GM12878 (cell line): Measurements from ENCODE around the gene SMAD9.

ENCODE experiments used
- GATAD2B ChIP-seq: fragments of 450-650 bp; conservative IDR thresholded peaks from 2 replicates; pipeline ENCODE4 v1.6.1; 2017; ENCODE audit warnings: low read depth, mild to moderate bottlenecking, moderate library complexity
- NFYB ChIP-seq: IDR thresholded peaks from 2 replicates; pipeline ENCODE4 v1.6.1; 2011; ENCODE audit warnings: low read depth, mild to moderate bottlenecking, low read length, improper control_type of control experiment, moderate library complexity; ENCODE audit not compliant: insufficient read depth
- NR2F1 ChIP-seq: fragments of 450-650 bp; conservative IDR thresholded peaks from 2 replicates; pipeline ENCODE4 v1.6.1; 2017; ENCODE audit warnings: mild to moderate bottlenecking
- RAD51 ChIP-seq: fragments of 450-650 bp; IDR thresholded peaks from 2 replicates; pipeline ENCODE4 v1.6.1; 2016; ENCODE audit warnings: moderate library complexity, mild to moderate bottlenecking, inconsistent platforms
- SRF ChIP-seq, 2 experiments: IDR thresholded peaks; 2 replicates each; pipeline ENCODE4 v1.6.1; 2011; ENCODE audit warnings: low read depth in 2 of 2, low read length in 2 of 2, mild to moderate bottlenecking in 1 of 2, moderate library complexity in 1 of 2
- SUZ12 ChIP-seq: fragments of 200-600 bp; sonication (generic); IDR thresholded peaks from one replicate; pipeline ENCODE4 v1.6.1; 2018; ENCODE audit warnings: antibody characterized with exemption, mild to moderate bottlenecking; ENCODE audit not compliant: unreplicated experiment
- USF2 ChIP-seq: IDR thresholded peaks from 2 replicates; pipeline ENCODE4 v1.6.1; 2011; ENCODE audit warnings: low read depth, low read length, improper control_type of control experiment, borderline replicate concordance
- TF ChIP-seq, protein P1 (sequence below), 3 experiments: IDR thresholded peaks in 2 of 3; conservative IDR thresholded peaks in 1 of 3; 2 replicates each; pipeline ENCODE4 v1.5.1; 2011; ENCODE audit warnings: low read depth in 3 of 3, low read length in 3 of 3, mild to moderate bottlenecking in 3 of 3, control low read depth in 2 of 3, moderate library complexity in 2 of 3, inconsistent platforms in 1 of 3, mixed read lengths in 1 of 3; ENCODE audit not compliant: control insufficient read depth in 2 of 3, insufficient read depth in 1 of 3; ENCODE audit errors: extremely low read depth in 1 of 3
- TF ChIP-seq, protein P2 (sequence below): IDR thresholded peaks from 2 replicates; pipeline ENCODE4 v1.6.1; 2012; ENCODE audit warnings: improper control_type of control experiment, low read depth, low read length; ENCODE audit not compliant: insufficient replicate concordance
- TF ChIP-seq, protein P3 (sequence below): IDR thresholded peaks from 2 replicates; pipeline ENCODE4 v1.6.1; 2012; ENCODE audit warnings: low read depth, low read length, improper control_type of control experiment

GRCh38 chr13:36954542-36954941 is 34.5 kb upstream of the SMAD9 start:
- TF ChIP-seq NFYB (no peak), GATAD2B (no peak), NR2F1 (no peak), RAD51 (no peak), SUZ12 (no peak), SRF (IDR thresholded peaks at IDR 0.05; ENCODE audit: low read depth in 2 of 2, low read length in 2 of 2) (no peak), USF2 (no peak)
- TF ChIP-seq, protein P1, sequence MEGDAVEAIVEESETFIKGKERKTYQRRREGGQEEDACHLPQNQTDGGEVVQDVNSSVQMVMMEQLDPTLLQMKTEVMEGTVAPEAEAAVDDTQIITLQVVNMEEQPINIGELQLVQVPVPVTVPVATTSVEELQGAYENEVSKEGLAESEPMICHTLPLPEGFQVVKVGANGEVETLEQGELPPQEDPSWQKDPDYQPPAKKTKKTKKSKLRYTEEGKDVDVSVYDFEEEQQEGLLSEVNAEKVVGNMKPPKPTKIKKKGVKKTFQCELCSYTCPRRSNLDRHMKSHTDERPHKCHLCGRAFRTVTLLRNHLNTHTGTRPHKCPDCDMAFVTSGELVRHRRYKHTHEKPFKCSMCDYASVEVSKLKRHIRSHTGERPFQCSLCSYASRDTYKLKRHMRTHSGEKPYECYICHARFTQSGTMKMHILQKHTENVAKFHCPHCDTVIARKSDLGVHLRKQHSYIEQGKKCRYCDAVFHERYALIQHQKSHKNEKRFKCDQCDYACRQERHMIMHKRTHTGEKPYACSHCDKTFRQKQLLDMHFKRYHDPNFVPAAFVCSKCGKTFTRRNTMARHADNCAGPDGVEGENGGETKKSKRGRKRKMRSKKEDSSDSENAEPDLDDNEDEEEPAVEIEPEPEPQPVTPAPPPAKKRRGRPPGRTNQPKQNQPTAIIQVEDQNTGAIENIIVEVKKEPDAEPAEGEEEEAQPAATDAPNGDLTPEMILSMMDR (IDR thresholded peaks at IDR 0.05 in 2 of 3, conservative IDR thresholded peaks at IDR 0.05 in 1 of 3; ENCODE audit: control insufficient read depth in 2 of 3, extremely low read depth in 1 of 3, insufficient read depth in 1 of 3, low read depth in 3 of 3, low read length in 3 of 3), result no peak
- TF ChIP-seq, protein P2, sequence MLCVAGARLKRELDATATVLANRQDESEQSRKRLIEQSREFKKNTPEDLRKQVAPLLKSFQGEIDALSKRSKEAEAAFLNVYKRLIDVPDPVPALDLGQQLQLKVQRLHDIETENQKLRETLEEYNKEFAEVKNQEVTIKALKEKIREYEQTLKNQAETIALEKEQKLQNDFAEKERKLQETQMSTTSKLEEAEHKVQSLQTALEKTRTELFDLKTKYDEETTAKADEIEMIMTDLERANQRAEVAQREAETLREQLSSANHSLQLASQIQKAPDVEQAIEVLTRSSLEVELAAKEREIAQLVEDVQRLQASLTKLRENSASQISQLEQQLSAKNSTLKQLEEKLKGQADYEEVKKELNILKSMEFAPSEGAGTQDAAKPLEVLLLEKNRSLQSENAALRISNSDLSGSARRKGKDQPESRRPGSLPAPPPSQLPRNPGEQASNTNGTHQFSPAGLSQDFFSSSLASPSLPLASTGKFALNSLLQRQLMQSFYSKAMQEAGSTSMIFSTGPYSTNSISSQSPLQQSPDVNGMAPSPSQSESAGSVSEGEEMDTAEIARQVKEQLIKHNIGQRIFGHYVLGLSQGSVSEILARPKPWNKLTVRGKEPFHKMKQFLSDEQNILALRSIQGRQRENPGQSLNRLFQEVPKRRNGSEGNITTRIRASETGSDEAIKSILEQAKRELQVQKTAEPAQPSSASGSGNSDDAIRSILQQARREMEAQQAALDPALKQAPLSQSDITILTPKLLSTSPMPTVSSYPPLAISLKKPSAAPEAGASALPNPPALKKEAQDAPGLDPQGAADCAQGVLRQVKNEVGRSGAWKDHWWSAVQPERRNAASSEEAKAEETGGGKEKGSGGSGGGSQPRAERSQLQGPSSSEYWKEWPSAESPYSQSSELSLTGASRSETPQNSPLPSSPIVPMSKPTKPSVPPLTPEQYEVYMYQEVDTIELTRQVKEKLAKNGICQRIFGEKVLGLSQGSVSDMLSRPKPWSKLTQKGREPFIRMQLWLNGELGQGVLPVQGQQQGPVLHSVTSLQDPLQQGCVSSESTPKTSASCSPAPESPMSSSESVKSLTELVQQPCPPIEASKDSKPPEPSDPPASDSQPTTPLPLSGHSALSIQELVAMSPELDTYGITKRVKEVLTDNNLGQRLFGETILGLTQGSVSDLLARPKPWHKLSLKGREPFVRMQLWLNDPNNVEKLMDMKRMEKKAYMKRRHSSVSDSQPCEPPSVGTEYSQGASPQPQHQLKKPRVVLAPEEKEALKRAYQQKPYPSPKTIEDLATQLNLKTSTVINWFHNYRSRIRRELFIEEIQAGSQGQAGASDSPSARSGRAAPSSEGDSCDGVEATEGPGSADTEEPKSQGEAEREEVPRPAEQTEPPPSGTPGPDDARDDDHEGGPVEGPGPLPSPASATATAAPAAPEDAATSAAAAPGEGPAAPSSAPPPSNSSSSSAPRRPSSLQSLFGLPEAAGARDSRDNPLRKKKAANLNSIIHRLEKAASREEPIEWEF, result no peak
- TF ChIP-seq, protein P3, sequence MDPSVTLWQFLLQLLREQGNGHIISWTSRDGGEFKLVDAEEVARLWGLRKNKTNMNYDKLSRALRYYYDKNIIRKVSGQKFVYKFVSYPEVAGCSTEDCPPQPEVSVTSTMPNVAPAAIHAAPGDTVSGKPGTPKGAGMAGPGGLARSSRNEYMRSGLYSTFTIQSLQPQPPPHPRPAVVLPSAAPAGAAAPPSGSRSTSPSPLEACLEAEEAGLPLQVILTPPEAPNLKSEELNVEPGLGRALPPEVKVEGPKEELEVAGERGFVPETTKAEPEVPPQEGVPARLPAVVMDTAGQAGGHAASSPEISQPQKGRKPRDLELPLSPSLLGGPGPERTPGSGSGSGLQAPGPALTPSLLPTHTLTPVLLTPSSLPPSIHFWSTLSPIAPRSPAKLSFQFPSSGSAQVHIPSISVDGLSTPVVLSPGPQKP, result no peak
